Measurements from ENCODE around the gene MTHFD2L.

DNA sequence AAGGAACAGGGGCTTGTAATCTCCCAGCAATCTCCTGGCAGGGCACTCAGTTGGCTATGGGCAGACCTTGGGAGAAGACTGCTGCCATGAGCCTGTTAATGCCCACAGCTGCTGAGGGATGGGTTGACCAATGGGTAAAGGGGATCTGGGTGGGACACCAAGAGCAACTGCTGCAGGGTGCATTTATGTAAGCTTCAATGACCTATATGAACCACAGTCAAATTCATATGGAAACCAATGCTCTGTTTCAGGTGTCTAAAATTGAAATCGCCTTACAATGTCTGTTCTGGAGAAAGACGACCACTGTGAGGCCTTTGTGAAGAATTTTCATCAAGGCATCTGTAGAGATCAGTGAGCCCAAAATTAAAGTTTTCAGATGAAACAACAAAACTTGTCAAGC is 156.4 kb downstream of the MTHFD2L start:
- TF ChIP-seq, protein P1, sequence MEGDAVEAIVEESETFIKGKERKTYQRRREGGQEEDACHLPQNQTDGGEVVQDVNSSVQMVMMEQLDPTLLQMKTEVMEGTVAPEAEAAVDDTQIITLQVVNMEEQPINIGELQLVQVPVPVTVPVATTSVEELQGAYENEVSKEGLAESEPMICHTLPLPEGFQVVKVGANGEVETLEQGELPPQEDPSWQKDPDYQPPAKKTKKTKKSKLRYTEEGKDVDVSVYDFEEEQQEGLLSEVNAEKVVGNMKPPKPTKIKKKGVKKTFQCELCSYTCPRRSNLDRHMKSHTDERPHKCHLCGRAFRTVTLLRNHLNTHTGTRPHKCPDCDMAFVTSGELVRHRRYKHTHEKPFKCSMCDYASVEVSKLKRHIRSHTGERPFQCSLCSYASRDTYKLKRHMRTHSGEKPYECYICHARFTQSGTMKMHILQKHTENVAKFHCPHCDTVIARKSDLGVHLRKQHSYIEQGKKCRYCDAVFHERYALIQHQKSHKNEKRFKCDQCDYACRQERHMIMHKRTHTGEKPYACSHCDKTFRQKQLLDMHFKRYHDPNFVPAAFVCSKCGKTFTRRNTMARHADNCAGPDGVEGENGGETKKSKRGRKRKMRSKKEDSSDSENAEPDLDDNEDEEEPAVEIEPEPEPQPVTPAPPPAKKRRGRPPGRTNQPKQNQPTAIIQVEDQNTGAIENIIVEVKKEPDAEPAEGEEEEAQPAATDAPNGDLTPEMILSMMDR (IDR thresholded peaks at IDR 0.05 in 8 of 11, conservative IDR thresholded peaks at IDR 0.05 in 3 of 11), result no peak
- TF ChIP-seq POLR2A (IDR thresholded peaks at IDR 0.05) (no peak), POLR2AphosphoS5 (IDR thresholded peaks at IDR 0.05) (no peak)

Data from spleen (tissue), 7 donors.